Suprapubic skin (tissue), 4 donors: ENCODE measurements around the gene LGALS9.

Experiments
- CTCF ChIP-seq, 2 donors: fragments of 200-600 bp in 1 of 2; fragments of 450-650 bp in 1 of 2; sonication (generic) in 1 of 2; IDR thresholded peaks; one replicate each; pipeline ENCODE4 v1.5.1; 2016 to 2019; ENCODE audit warnings: antibody characterized with exemption in 2 of 2, mild to moderate bottlenecking in 1 of 2, moderate library complexity in 1 of 2
- POLR2A ChIP-seq, 2 donors: fragments of 450-650 bp; IDR thresholded peaks; one replicate each; pipeline ENCODE4 v1.6.1; 2017; ENCODE audit warnings: antibody characterized with exemption in 2 of 2, mild to moderate bottlenecking in 2 of 2, moderate library complexity in 2 of 2
- POLR2AphosphoS5 ChIP-seq, 3 donors: sonication (generic); formaldehyde crosslinking; IDR thresholded peaks; one replicate each; pipeline ENCODE4 v1.6.1; 2017; ENCODE audit warnings: antibody characterized with exemption in 3 of 3

GRCh38 chr17:27586203-27586721 is 44.7 kb upstream of the LGALS9 start:
- no peak for TF ChIP-seq CTCF (IDR thresholded peaks at IDR 0.05)
- TF ChIP-seq POLR2AphosphoS5 (IDR thresholded peaks at IDR 0.05): no peak
- no peak for TF ChIP-seq POLR2A (IDR thresholded peaks at IDR 0.05)
